Measurements from ENCODE around the gene APMAP. TPM values are rescaled to one million over a fixed set of nuclear protein-coding genes. Genes with fewer than 3 reads are reported as not detected.

Gene APMAP
- total RNA-seq, 1 donor: 70.2 TPM

GRCh38 chr20:24970754-24971153 lies 21.8 kb downstream of the APMAP start:
- Histone ChIP-seq H3K4me2 (ENCODE audit: insufficient read depth, low read length) (no peak overlapping the region), H3K27ac (ENCODE audit: low read depth, low read length) (no peak overlapping the region), H3K9me3 (ENCODE audit: low read depth, low read length) (no peaks in the 10 kb centered on the region), H3K4me3 (ENCODE audit: insufficient read depth, low read length) (no peak overlapping the region), H3K79me2 (ENCODE audit: insufficient read depth, low read length) (no peaks in the 10 kb centered on the region), H3K4me1 (ENCODE audit: insufficient read depth, low read length) (no peaks in the 10 kb centered on the region), H2AFZ (ENCODE audit: low read length) (no peak overlapping the region), H4K20me1 (ENCODE audit: insufficient read depth, low read length) (no peaks in the 10 kb centered on the region), H3K36me3 (ENCODE audit: insufficient read depth, low read length) (peaks cover 56% of the 10 kb centered on the region), H3K27me3 (ENCODE audit: insufficient read depth, low read length) (no peaks in the 10 kb centered on the region)
- TF ChIP-seq CTCF (IDR thresholded peaks at IDR 0.05; ENCODE audit: extremely low read depth, low read depth, low read length): no peak
- no peak for DNase-seq (ENCODE audit: insufficient read length, low spot score, missing footprints)

- no peaks in the 10 kb centered on the region for H4K20me1 ChIP-seq (ENCODE audit: insufficient read depth, low read length)
Measured at GRCh38 chr20:24970030-24970553, 22.5 kb downstream of the APMAP start.

GRCh38 chr20:24969186-24970029 lies 23.1 kb downstream of the APMAP start:
- no peak overlapping the region for H3K4me3 ChIP-seq (ENCODE audit: insufficient read depth, low read length)
- no peak for TF ChIP-seq CTCF (IDR thresholded peaks at IDR 0.05; ENCODE audit: extremely low read depth, low read depth, low read length)
- H3K4me1 ChIP-seq (ENCODE audit: insufficient read depth, low read length): no peaks in the 10 kb centered on the region
- H3K9me3 ChIP-seq (ENCODE audit: low read depth, low read length): no peaks in the 10 kb centered on the region
- H3K79me2 ChIP-seq (ENCODE audit: insufficient read depth, low read length): no peaks in the 10 kb centered on the region
- no peak overlapping the region for H2AFZ ChIP-seq (ENCODE audit: low read length)
- no peak overlapping the region for H3K27ac ChIP-seq (ENCODE audit: low read depth, low read length)
- no peak for DNase-seq (ENCODE audit: insufficient read length, low spot score, missing footprints)
- H3K36me3 ChIP-seq (ENCODE audit: insufficient read depth, low read length): peaks cover 56% of the 10 kb centered on the region
- H3K4me2 ChIP-seq (ENCODE audit: insufficient read depth, low read length): no peak overlapping the region
- no peaks in the 10 kb centered on the region for H4K20me1 ChIP-seq (ENCODE audit: insufficient read depth, low read length)
- no peaks in the 10 kb centered on the region for H3K27me3 ChIP-seq (ENCODE audit: insufficient read depth, low read length)

More at GRCh38 chr20:24970030-24970553, 22.5 kb downstream of the APMAP start:
- Histone ChIP-seq H3K9me3 (ENCODE audit: low read depth, low read length) (no peaks in the 10 kb centered on the region), H3K79me2 (ENCODE audit: insufficient read depth, low read length) (no peaks in the 10 kb centered on the region), H3K27ac (ENCODE audit: low read depth, low read length) (no peak overlapping the region), H3K27me3 (ENCODE audit: insufficient read depth, low read length) (no peaks in the 10 kb centered on the region), H3K36me3 (ENCODE audit: insufficient read depth, low read length) (peaks cover 56% of the 10 kb centered on the region), H3K4me1 (ENCODE audit: insufficient read depth, low read length) (no peaks in the 10 kb centered on the region), H2AFZ (ENCODE audit: low read length) (no peak overlapping the region), H3K4me2 (ENCODE audit: insufficient read depth, low read length) (no peak overlapping the region), H3K4me3 (ENCODE audit: insufficient read depth, low read length) (no peak overlapping the region)
- no peak for TF ChIP-seq CTCF (IDR thresholded peaks at IDR 0.05; ENCODE audit: extremely low read depth, low read depth, low read length)
- no peak for DNase-seq (ENCODE audit: insufficient read length, low spot score, missing footprints)

GRCh38 chr20:24968278-24968800 lies 24.2 kb downstream of the APMAP start:
- peaks cover 59% of the 10 kb centered on the region for H3K36me3 ChIP-seq (ENCODE audit: insufficient read depth, low read length)
- no peak overlapping the region for H3K27ac ChIP-seq (ENCODE audit: low read depth, low read length)
- H3K9me3 ChIP-seq (ENCODE audit: low read depth, low read length): no peaks in the 10 kb centered on the region
- H2AFZ ChIP-seq (ENCODE audit: low read length): no peak overlapping the region
- no peaks in the 10 kb centered on the region for H3K79me2 ChIP-seq (ENCODE audit: insufficient read depth, low read length)
- H4K20me1 ChIP-seq (ENCODE audit: insufficient read depth, low read length): no peaks in the 10 kb centered on the region
- no peaks in the 10 kb centered on the region for H3K4me1 ChIP-seq (ENCODE audit: insufficient read depth, low read length)
- H3K27me3 ChIP-seq (ENCODE audit: insufficient read depth, low read length): no peaks in the 10 kb centered on the region
- no peak overlapping the region for H3K4me3 ChIP-seq (ENCODE audit: insufficient read depth, low read length)
- no peak overlapping the region for H3K4me2 ChIP-seq (ENCODE audit: insufficient read depth, low read length)
- no peak for DNase-seq (ENCODE audit: insufficient read length, low spot score, missing footprints)
- TF ChIP-seq CTCF (IDR thresholded peaks at IDR 0.05; ENCODE audit: extremely low read depth, low read depth, low read length): no peak

Measured in osteoblast (primary cell).